CD4-positive, alpha-beta T cell treated with Interleukin-2 at 100 ng/mL for 4 hours (primary cell): ENCODE results near the gene BMP8B.

Source experiments
- DNase-seq: peaks from one replicate; pipeline ENCODE4 v3.0.0-alpha.2; 2020; ENCODE audit warnings: low spot score

Gene BMP8B

DNA sequence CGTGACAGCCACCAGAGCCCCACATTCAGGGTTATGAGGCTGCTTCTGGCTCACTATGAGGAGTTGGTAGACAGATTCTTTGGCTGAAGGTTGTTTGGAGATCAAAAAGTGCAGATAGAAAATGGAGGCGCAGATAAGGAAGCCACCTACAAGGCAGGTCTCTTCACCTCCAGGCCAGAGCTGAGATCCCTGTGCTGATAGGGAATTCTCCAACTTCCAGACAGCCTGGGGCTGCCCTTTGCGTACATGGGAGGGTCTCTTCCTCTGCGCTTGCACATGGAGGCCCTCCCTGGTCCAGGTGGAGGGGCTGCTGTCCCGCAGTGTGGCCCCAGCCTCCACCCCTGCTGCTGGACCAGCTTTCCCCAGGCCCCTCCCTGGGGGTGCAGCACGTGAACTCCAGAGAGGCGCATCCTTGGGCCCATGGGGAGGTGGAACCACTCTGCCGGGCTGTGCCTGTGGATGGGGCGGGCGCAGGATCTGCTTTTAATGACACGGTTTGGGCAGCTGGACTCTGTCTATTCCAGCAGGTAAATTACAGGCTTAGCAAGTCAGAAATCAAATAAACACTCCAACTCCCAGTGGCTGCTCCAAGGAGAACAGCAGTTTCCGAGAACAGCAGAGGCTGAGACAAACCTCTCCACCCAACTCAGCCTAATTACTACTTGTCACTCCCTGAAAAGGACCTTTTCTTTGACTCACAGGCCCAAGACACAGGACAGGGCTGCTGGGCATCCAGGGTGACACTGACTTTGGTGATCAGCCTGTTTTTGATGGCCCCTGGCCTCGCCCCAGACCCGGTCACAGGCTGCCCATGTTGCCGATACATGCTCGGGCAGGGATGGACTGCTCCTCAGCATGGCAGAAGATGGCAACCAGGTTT, 29.9 kb downstream of the BMP8B start:
- no peak for DNase-seq

DNA sequence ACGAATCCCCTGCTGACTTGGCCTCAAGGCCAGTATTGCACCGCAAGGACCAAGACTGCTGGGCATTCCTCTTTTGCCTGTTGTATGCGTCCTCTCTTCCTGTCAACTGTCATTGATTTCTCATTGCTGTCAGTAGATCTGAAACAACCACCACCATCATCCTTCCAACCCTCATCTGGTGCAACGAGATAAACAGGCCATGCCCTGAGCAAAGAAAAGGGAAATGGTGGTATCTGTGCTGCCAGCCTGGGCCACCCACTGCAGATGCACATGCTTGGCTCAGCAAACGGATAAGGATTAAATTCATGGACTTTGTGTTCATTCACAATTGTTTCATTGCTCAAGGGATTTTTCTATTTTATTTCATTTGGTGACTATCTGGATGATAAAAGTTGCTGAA, 31.2 kb downstream of the BMP8B start:
- no peak for DNase-seq

DNA sequence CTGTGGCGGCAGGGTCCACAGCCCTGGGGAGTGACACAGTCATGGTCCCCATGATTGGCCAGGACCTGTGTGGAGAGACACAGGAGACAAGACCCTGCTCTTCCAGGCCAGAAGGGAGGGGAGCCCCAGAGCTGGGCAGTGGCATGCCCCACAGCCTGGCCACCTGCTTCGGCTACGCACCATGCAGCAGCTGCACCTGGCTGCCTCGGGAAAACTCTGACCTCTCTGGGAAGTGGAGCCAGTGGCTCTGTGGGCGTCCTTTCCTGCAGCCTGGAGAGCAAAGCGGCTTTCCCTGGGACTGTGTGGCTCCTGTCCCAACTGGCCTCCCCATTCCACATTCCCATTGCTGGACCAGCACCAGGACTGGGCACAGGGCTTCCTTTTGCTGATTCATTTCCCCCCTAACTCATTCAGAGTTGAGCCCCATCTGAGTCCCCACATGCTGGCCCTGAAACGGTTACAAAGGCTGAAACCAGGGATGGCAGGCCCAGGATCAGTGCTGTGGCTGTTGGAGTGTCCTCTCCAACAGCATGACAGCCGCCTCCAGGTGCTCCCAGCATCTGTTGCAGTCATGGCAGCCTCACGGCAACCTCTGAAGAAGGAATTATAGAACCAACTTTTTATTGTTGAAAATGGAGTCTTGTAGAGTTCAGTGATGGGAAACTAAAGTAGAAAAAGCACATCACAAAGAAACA, 32.6 kb downstream of the BMP8B start:
- no peak for DNase-seq

DNA sequence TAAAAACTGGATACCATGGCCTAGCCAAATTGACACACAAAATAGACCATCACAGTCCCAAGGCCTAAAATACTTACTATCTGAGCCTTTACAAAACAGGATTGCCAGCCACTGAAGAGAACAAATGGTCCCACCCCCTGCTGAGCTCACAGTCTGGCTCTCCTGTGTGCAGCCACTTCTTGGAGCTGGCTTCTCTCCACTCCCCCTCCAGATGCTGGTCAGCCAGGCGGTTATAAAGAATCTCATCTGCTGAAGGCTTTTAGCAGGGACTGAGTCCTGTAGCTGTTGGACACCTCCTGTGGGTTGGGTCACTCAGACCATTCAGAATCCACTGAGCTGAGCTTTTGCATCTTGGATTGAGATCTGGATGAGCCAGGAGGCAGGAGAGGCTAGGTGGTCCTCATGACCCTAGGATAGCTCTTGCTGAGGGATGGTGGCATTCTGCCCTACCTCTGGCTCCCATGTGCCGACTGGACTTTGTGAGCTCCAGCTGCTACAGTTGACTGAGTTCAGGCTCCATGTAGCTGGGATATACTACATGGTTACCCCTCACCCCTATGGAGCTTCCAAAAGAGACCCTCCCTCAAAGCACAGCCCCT, 33.7 kb downstream of the BMP8B start:
- no peak for DNase-seq

DNA sequence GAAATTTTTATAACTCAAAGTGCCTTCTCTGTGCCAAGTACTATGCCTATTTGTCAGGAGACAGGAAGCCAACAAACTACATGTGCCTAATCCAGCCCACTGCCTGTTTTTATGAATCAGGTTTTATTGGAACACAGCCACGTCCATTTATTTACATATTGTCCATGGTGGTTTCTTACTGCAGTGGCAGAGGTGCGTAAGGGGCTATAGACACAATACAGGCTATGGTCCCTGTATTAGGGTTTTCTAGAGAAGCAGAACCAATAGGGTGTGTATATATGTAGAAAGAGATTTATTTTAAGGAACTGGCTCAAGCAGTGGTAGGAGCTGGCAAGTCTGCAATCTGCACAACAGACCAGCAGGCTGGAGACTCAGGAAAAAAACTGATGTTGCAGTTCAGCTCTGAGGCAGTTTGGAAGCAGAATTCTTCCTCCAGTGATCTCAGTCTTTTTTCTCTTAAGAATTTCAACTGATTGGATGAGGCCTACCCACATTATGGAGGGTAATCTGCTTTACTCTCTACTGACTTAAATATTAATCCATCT, 34.6 kb downstream of the BMP8B start:
- DNase-seq = no peak

DNA sequence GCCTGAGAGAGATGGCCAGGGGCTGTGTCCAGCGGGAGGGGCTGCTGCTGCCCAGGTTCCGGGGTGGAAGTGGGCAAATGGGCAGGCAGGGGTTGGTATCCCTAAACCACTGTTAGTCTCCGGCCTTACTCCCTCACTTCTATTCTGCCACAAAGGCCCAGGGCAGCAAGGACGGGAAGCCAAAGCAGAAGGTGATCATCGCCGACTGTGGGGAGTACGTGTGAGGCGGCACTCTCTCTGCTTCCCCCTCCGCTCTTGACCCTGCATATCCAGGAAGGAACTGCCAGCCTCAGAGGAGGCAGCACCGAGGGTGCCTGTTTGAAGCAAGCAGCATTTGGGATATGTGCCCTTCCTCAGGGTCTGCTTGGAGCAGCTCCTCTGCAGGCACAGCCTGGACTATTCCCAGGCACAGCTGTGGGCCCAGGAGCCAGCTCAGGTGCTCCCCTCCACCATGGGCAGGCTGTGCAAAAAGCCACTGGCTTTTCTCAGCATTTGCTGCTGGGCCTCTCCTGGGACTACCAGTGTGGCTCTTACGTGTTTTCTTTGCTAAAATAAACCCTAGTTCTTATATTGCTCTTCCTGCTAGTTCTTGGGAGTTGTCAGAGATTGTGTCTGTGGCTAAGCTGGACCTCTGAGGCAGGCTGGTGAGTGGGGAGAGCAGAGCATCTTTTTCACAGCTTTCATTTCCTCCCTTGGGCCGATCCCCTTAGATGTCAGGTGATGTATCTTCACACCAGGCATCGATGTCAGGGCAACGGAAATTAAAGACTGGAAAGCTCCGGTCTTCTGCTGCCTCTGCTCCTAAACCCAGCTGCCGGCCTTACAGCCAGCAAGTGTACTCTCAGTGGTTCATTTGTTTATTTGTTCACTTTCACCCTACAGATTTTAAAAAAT, 35.3 kb downstream of the BMP8B start:
- no peak for DNase-seq

DNA sequence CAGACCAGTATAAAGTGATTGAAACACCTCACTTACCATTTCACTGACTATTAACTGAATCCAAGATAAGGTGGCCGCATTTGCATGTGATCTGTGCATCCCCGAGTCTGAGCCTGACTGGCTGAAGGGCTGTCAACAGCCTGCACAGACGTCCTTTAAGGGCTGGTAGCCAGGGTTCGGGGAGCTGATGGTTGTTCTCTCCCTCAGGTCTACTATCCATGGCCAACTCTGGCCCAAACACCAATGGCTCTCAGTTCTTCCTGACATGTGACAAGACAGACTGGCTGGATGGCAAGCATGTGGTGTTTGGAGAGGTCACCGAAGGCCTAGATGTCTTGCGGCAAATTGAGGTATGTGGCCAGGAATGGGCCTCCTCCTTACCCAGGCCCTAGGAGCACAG, 36.0 kb downstream of the BMP8B start:
- no peak for DNase-seq

DNA sequence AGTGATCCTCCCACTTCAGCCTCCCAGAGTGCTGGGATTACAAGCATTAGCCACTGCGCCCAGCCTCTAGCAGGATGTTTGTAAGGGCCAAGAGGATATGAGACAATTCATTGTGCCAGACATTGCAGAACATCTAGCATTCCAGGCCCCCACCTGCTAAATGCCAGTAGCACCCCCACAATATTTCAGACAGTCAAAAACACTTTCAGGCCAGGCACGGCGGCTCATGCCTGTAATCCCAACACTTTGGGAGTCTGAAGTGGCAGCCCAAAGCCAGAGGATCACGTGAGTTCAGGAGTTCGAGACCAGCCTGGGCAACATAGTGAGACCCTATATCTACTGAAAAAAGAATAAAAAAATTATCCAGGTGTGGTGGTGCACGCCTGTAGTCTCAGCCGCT, 37.1 kb downstream of the BMP8B start:
- no peak for DNase-seq

DNA sequence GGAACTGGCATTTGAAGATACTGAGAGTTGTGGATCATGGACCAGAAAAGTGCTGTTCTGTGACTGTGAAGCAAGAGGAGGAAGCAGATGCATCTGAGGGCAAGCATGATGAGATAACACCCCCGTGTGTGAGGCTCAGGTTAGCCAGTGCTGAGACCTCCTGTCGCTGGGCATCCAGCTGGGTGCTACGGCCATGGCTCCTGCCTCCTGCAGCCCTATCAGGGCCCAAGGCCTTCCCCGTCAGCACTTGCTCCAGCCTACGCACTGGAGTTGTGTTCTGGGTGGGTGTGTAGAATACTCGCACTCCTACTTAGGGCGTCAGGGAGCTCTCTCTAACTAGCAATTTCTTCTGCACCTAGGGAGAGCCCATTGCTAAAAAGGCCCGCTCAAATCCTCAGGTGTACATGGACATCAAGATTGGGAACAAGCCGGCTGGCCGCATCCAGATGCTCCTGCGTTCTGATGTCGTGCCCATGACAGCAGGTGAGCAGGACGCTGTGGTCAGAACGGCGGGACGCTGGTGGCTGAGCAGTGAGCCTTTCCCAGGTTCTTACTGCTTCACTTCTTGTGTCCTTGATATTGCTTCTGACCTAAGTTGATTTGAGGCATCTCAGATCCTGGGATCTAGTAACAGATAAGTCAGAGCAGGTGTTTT, 43.5 kb downstream of the BMP8B start:
- no peak for DNase-seq

DNA sequence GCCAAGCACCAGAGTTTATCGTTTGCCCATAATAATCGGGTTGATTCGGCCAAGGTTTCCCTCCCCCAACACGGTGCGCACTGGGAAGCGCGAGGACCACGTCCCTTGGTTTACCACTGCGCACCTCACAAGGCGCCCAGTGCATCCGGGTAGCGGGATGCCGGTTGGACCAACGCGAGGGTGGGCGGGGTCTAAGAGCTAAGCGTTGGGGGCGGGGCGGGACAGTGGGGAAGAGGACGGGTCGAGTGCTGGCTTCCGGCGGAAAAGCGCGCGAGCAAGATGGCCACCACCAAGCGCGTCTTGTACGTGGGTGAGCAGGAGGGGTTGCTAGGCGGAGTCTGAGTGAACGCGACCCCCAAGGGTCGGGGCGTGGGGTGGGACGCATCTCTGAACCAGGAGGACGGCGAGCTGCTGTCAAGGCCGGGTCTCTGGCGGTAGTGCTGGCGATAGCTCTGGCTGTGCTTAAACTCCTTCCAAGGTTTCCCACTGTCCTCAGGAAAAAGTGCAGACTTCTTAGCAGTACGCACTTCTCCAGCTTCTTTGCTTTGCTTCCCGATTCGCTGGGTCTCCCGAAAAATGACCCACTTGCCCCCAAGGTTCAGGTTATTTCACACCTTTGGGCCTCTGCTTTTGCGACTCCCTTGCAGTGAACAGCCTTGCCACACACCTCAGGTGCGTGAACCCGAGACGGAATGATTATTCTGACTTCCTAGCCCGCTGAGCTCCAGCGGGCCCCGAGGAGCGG, 49.9 kb downstream of the BMP8B start, which contains the start of gene PPIE:
TSS of gene PPIE (plus strand) at position 261 of the 745 bp plus-strand sequence. CDS start at position 280, 19 bp downstream.
- DNase-seq = peak; percentile 94

DNA sequence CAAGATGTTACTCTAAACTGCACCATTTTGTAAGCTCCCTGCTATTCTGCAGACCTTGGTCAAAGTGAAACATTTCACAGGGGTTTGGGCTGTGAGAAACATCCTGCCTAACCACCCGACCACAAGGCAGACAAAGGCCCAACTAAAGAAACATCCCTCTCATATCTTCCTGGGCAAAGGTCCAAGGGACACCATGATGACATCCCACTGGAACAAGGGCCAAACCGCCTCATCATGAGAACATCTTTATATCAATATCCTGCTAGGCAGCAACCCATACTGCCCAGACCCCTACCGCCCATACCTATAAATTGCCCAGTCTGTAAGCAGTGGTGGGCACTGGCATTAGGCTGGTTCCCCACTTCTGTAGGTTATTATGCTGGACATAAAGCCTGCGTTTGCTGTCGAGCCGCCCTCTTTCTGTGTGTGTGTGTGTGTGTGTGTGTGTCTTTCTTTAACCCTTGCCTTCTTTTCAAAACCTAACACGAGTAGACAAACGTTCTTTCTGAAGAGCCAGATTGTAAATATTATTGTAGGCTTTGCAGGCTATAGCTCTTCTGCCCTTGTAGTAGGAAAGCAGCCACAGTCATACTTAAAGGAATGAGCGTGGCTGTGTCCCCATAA, 51.0 kb downstream of the BMP8B start:
- no peak for DNase-seq

DNA sequence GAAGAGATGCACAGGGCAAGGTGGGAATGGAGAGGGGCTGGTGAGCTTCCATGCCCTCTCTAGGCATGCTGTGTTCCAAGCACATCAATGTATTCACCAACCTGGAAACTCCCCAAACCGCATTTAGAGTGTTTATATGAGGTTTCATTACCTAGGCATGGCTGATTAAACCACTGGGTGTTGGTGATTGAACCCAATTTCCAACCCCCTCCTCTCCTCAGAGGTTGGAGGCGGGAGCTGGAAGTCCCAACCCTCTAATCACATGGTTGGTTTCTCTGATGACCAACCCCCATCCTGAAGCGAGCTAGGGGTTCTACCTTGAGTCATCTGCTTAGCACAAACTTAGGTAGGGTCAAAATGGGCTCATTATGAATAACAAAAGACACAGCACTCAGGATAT, 52.9 kb downstream of the BMP8B start:
- no peak for DNase-seq

DNA sequence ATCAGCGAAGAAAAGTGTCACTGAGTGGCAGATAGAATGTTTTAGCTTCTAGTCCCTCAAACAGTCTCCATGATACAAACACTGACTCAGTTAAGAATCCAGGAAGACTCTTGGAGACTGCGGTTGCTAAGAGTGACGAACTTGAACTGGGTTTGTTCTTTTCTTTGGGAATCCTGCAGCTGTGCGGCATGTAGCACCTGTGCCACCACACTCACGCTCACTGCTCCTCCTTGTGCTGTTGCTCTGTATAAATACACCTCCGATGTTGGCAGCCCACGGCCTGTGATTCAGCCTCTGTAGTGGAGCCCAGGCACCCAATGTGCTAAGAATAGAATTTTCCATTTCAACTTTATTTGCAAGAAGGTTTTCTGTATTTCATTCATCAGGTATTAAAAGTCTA, 55.5 kb downstream of the BMP8B start:
- no peak for DNase-seq

DNA sequence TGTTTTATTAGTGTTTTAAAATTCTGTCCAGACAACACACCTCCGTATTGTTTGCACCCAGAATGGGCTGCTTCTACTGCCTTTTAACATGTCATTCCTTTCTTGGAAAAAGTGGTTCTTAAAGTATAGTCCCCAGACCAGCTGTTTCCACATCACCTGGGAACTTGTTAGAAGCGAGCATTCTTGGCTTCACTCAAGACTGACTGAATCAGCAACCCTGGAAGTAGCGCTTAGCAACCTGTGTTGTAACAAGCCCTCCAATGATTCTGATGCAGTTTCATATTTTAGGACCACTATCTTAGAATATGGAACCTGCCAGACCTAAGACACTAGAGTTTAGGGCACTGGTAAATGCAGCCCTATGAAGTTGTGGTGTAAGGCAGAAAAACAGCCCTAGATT, 55.9 kb downstream of the BMP8B start:
- DNase-seq = no peak

DNA sequence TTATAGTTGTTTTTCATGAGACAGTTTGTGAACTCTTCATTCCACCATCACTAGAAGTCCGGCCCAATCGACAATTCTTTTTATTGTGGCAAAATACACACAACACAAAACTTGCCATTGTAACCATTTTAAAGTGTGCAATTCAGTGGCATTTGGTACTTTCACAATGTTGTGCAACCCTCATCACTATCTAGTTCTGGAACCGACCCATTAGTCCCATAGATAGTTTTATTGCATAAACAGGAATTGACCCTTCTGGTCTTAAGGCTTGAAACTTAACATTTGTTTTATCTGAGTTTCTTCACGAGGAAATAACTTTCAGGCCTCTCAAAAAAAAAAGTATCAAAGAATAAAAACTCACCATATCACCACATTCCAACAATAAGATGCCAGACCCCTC, 58.8 kb downstream of the BMP8B start:
- DNase-seq = no peak

DNA sequence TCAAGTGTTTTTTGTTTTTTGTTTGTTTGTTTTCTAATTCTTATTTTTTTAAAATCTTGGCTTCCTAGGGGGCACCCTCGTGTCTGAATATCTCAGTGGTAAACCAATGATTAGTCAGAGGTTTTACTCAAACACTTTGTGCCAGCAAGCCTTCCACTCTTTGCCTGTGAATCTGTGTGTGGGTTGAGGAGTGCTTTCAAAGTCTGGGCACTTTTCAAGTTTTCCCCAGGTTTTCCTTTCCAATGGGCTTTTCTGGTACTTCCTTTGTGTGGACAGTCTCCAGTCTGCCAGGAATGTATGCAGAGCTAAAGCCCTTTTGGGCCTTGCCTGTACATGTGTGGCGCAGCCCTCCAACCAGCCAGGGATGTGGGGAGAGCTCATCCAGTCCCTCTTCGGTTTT, 59.6 kb downstream of the BMP8B start:
- DNase-seq = no peak

DNA sequence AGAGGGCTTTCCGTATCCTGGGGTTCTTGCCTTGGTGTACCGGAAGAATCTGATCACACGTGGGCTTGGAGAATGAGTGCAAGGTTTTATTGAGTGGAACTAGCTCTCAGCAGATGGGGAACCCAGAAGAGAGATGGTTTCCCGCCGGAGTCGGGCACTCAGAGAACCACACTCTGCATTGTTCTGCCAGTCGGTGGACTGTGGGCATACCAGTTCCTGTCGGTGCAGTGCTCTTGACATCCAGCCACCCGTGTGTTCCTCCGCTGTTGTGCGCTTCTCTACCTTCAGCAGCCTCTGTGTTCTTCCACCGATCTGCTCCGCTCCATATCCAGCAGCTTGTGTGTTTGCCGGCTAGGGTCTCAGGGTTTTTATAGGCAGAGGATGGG, 60.7 kb downstream of the BMP8B start:
- DNase-seq = no peak

DNA sequence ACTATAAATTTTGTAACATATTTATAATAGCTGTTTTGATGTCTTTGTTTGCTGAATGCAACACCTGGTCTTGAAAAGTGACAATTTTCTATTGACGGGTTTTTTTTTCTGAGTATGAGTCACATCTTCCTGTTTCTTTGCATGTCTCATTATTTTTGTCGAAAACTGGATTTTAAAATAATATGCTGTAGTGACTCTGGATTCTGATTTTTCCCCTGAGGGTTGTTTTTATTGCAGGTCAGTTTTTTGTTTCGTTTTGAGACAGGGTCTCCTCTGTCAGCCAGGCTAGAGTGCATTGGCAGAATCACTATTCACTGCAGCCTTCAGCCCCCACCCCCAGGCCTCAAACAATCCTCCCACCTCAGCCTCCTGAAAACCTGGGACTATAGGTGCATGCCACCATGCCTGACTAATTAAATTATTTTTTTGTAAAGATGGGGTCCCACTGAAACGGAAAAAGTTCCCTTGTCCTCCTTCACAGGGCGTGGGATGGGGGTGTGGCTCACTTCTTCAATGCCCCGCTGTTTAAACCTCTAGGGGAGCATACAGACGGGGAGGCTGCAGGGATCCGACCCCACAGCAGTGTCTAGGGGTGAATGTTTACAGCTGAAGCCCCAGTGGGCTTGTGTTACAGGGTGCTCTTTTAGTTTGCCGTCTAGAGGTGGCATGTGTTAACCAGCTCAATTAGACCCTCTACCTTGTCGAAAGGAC, 61.3 kb downstream of the BMP8B start:
- DNase-seq = no peak

DNA sequence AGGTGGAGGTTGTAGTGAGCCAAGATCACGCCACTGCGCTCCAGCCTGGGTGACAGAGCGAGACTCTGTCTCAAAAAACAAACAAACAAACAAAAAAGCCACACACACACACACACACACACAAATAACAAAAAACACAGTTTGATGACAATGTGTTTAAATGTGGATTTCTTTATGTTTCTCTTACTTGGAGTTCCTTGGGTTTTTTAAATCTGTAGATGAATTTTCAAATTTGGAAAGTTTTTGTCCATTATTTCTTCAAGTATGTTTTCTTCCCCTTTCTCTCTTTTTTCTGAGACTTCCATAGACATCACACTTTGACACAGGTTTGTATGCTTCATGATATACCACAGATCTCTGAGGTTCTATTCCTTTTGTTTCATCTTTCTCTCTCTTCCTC, 62.1 kb downstream of the BMP8B start:
- DNase-seq = no peak
